Measurements from ENCODE around the gene ME3. TPM values are rescaled to one million over a fixed set of nuclear protein-coding genes. Genes with fewer than 3 reads are reported as not detected.

The ME3 gene
- total RNA-seq, 1 donor from 2014 or later, result 1.3 TPM

DNA sequence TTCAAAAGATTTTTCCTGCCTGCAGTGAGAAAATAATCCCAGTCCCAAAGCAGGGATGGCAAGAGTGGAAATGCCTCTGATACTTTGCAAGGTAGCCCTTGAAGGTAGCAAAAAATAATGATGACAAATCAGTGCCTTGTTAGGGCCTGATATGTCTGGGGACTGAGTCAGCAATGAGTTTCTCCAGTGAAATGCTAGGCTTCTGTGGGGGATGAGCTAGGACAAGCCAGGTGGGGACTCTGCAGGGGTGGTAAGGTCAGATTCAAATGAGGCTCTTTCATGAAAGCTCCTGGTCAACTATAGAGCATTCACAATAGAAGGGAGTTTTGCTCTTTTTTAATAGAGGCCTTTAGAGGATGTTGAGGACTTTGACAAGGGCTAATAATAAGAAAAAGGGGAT is 77.7 kb downstream of the ME3 start:
- DNase-seq (no peak), ATAC-seq (ENCODE audit: low read depth) (no peak)
- Mint-ChIP-seq H3K36me3 (ENCODE audit: low read depth) (no peaks in the 10 kb centered on the region), H3K27ac (no peak overlapping the region), H3K4me1 (peaks cover 11% of the 10 kb centered on the region), H3K9me3 (no peaks in the 10 kb centered on the region), H3K4me3 (no peak overlapping the region), H3K27me3 (no peaks in the 10 kb centered on the region)
- TF ChIP-seq, protein P1, sequence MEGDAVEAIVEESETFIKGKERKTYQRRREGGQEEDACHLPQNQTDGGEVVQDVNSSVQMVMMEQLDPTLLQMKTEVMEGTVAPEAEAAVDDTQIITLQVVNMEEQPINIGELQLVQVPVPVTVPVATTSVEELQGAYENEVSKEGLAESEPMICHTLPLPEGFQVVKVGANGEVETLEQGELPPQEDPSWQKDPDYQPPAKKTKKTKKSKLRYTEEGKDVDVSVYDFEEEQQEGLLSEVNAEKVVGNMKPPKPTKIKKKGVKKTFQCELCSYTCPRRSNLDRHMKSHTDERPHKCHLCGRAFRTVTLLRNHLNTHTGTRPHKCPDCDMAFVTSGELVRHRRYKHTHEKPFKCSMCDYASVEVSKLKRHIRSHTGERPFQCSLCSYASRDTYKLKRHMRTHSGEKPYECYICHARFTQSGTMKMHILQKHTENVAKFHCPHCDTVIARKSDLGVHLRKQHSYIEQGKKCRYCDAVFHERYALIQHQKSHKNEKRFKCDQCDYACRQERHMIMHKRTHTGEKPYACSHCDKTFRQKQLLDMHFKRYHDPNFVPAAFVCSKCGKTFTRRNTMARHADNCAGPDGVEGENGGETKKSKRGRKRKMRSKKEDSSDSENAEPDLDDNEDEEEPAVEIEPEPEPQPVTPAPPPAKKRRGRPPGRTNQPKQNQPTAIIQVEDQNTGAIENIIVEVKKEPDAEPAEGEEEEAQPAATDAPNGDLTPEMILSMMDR (IDR thresholded peaks at IDR 0.05), result no peak
- intact Hi-C loops (cut with micrococcal nuclease), result no loop called here
- POLR2A ChIA-PET, result no interaction called here
- CTCF ChIA-PET, result interaction anchor here (1.0 kb wide), 1 partner anchor 13 kb away, joined by 4 read pairs; no protein-coding TSS in a partner anchor

DNA sequence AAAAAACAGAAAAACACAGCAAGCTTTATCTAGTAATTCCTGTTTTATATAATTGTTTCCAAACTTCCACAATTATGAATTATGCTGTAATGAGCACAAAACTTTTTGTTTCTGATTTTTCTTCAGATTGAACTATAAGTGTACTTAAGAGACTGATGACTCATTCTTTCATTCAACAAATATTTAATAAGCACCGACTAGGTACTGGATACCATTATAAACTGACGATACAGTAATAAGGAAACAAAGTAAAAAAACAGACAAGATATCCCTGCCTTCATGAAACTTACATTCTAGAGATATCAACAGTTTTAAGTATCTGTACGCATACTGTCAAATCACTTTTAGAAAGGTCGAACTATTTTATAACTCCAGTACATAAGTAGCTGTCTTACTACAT is 78.6 kb downstream of the ME3 start:
- CTCF ChIA-PET, result interaction anchor here (1.9 kb wide), 1 partner anchor 15 kb away, joined by 9 read pairs; no protein-coding TSS in a partner anchor
- Mint-ChIP-seq H3K9me3 (no peaks in the 10 kb centered on the region), H3K27ac (no peak overlapping the region), H3K4me3 (no peak overlapping the region), H3K27me3 (no peaks in the 10 kb centered on the region), H3K4me1 (peaks cover 11% of the 10 kb centered on the region), H3K36me3 (ENCODE audit: low read depth) (no peaks in the 10 kb centered on the region)
- intact Hi-C loops (cut with micrococcal nuclease), result no loop called here
- DNase-seq (no peak), ATAC-seq (ENCODE audit: low read depth) (no peak)
- TF ChIP-seq, protein P1 (IDR thresholded peaks at IDR 0.05), result no peak
- POLR2A ChIA-PET, result no interaction called here

DNA sequence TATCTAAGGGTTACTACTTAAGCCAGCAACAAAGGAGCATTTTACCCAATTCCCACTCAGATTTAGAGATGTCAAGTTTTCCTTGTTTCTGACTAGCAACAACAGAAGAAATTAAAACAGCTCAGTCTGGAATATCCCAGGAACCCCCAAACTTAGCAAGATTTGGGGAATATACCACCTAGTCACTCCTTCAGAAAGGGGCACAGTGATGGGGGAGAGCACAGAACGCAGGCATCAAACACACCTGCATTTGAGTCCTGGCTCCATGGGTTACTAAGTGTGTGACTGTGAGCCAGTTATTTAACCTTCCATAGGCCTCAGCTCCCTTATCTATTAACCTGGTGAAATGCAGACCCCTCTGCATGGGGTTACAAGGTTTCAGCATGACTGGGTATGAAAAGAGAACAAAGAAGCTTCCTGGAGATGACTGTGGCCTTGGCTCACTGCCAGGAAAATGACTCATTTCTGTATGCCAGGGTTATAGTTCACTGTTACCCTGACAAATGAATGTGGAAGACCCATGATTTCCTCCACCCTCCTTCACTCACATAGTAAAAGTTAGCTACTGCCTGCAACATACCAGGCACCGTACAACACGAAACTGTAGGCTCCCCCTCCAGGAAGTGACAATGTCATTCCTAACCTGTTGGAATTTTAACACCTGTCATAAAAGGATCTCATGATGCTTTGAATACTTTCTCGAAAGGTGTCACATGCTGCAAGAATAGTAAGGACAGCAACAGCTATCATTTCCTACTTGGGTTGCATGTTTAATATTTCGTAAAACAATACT is 79.6 kb downstream of the ME3 start:
- no peak overlapping the region for H3K4me3 Mint-ChIP-seq
- intact Hi-C loops (cut with micrococcal nuclease), result no loop called here
- H3K27me3 Mint-ChIP-seq, result no peaks in the 10 kb centered on the region
- no peaks in the 10 kb centered on the region for H3K36me3 Mint-ChIP-seq (ENCODE audit: low read depth)
- H3K27ac Mint-ChIP-seq, result no peak overlapping the region
- ChIA-PET POLR2A (no interaction called here), CTCF (interaction anchor here (1.9 kb wide), 1 partner anchor 16 kb away, joined by 9 read pairs; no protein-coding TSS in a partner anchor)
- TF ChIP-seq, protein P1 (IDR thresholded peaks at IDR 0.05), result no peak
- peak; percentile 98 for ATAC-seq (ENCODE audit: low read depth)
- H3K4me1 Mint-ChIP-seq, result peaks cover 11% of the 10 kb centered on the region
- no peaks in the 10 kb centered on the region for H3K9me3 Mint-ChIP-seq
- DNase-seq, result peak; percentile 23

DNA sequence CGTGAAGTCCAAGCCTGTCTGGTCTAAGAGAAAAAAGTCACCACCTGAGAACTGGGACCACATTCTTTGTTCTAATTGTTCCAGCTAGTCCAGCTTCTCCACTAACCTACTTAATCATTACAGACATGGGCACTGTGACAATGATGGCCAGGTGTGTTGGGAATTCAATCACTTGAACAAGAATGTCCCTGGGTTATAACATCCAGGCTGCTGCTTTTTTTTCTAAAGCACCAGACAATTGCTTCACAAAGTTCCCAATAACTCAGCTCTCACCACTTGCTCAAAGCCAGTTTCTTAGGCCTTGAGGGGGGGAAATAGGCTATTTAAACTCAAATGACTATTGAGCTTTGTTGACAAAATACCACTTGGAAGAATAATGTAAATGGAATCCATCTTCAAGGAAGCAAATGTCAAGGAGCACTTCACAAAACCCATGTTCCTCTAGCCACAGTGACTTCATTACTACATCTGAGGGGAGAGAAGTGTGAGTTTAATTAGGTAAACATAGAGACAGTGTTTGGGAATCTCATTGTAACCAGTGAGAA is 80.3 kb downstream of the ME3 start:
- DNase-seq (no peak), ATAC-seq (ENCODE audit: low read depth) (no peak)
- intact Hi-C loops (cut with micrococcal nuclease), result no loop called here
- CTCF ChIA-PET, result no interaction called here
- Mint-ChIP-seq H3K27me3 (no peaks in the 10 kb centered on the region), H3K4me3 (no peak overlapping the region), H3K27ac (no peak overlapping the region), H3K9me3 (no peaks in the 10 kb centered on the region), H3K4me1 (peaks cover 11% of the 10 kb centered on the region), H3K36me3 (ENCODE audit: low read depth) (no peaks in the 10 kb centered on the region)
- TF ChIP-seq, protein P1 (IDR thresholded peaks at IDR 0.05), result no peak
- POLR2A ChIA-PET, result no interaction called here

DNA sequence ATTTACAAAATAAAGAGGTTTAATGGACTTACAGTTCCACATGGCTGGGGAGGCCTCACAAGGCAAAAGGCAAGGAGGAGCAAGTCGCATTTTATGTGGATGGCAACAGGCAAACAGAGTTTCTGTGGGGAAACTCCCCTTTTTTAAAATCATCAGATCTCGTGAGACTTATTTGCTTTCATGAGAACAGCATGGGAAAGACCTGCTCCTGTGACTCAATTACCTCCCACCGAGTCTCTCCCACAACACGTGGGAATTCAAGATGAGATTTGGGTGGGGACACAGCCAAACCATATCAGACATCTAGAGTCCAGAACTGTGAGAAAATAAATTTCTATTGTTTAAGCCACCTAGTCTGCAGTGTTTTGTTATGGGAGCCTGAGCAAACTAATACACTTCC is 80.8 kb downstream of the ME3 start:
- Mint-ChIP-seq H3K9me3 (no peaks in the 10 kb centered on the region), H3K4me1 (peaks cover 11% of the 10 kb centered on the region), H3K4me3 (no peak overlapping the region), H3K27ac (no peak overlapping the region), H3K36me3 (ENCODE audit: low read depth) (no peaks in the 10 kb centered on the region), H3K27me3 (no peaks in the 10 kb centered on the region)
- POLR2A ChIA-PET, result no interaction called here
- intact Hi-C loops (cut with micrococcal nuclease), result no loop called here
- no peak for ATAC-seq (ENCODE audit: low read depth)
- TF ChIP-seq, protein P1 (IDR thresholded peaks at IDR 0.05), result no peak
- DNase-seq, result no peak
- CTCF ChIA-PET, result no interaction called here

Data from activated B cell treated with CpG ODN at 0.5 μM for 24 hours (primary cell).